Panc1 (cell line): ENCODE results near the gene MBNL2.

Experiments used
- CTCF ChIP-seq: fragments of 450-650 bp; IDR thresholded peaks from 2 replicates; pipeline ENCODE4 v1.5.1; 2017; ENCODE audit warnings: mild to moderate bottlenecking
- POLR2AphosphoS5 ChIP-seq: IDR thresholded peaks from 2 replicates; pipeline ENCODE4 v1.6.1; 2012; ENCODE audit warnings: mild to moderate bottlenecking, low read depth, low read length, moderate library complexity
- TCF7L2 ChIP-seq: IDR thresholded peaks from 2 replicates; pipeline ENCODE4 v1.6.1; 2011; ENCODE audit warnings: mild to moderate bottlenecking, low read depth, low read length, inconsistent platforms

- TF ChIP-seq TCF7L2 (no peak), CTCF (no peak), POLR2AphosphoS5 (no peak)
Measured at GRCh38 chr13:97425590-97425989, 203.5 kb downstream of the MBNL2 start.
